Activated T-cell treated with anti-CD3 and anti-CD28 coated beads, Interleukin-2, amount 50 U/mL, for 72 hours (primary cell): ENCODE data around the gene SYTL2. TPM values are rescaled to one million over a fixed set of nuclear protein-coding genes. Genes with fewer than 3 reads are reported as not detected.
A peak's percentile ranks its signal among the peaks of the same experiment; 100 is the strongest.
"Not testable (repeated sequence)": the region's sequence is repeated elsewhere in the genome, so short reads cannot be mapped to it uniquely, and the experiment has no call there.

ENCODE experiments used
- ATAC-seq, 2 donors: fragments of 150-1000 bp; cut with Tn5 transposase; replicated peaks in 1 of 2; 2 replicates each; pipeline ENCODE4 v1.10.0; 2021; ENCODE audit warnings: moderate library complexity in 2 of 2, mild to moderate bottlenecking in 1 of 2
- DNase-seq, 2 donors: peaks; one replicate each; pipeline ENCODE4 v3.0.0; 2021 to 2022; ENCODE audit warnings: mixed read lengths in 1 of 2
- H3K27ac Mint-ChIP-seq: one replicate; pipeline ENCODE4 v1.8.0; 2022; ENCODE audit warnings: mild to moderate bottlenecking, moderate library complexity, mixed read lengths
- H3K27me3 Mint-ChIP-seq: one replicate; pipeline ENCODE4 v1.8.0; 2022; ENCODE audit warnings: low read depth, mixed read lengths
- H3K36me3 Mint-ChIP-seq, 2 donors: one replicate each; pipeline ENCODE4 v1.8.0; 2022; ENCODE audit warnings: mixed read lengths in 2 of 2, mild to moderate bottlenecking in 1 of 2; ENCODE audit not compliant: insufficient read depth in 2 of 2
- H3K4me1 Mint-ChIP-seq: one replicate; pipeline ENCODE4 v1.8.0; 2022; ENCODE audit warnings: low read depth, mixed read lengths
- H3K4me3 Mint-ChIP-seq, 2 donors: one replicate each; pipeline ENCODE4 v1.8.0; 2022; ENCODE audit warnings: mild to moderate bottlenecking in 2 of 2, mixed read lengths in 2 of 2, moderate library complexity in 2 of 2
- H3K9me3 Mint-ChIP-seq, 2 donors: one replicate each; pipeline ENCODE4 v1.8.0; 2022; ENCODE audit warnings: mixed read lengths in 2 of 2
- total RNA-seq, 2 donors: library from RNA; stranded (reverse); gene quantifications; one replicate each; pipeline ENCODE4 v1.2.3, GENCODE V29; 2022

The SYTL2 gene
- total RNA-seq, 2 donors from 2014 or later = 34.4 to 40.1 TPM

- not testable (repeated sequence) for ATAC-seq, H3K27me3 Mint-ChIP-seq, H3K9me3 Mint-ChIP-seq, H3K4me3 Mint-ChIP-seq, H3K27ac Mint-ChIP-seq, DNase-seq
- Mint-ChIP-seq H3K36me3 (peaks cover 7 to 16% of the 10 kb centered on the region in 2 donors), H3K4me1 (peaks cover 56% of the 10 kb centered on the region)
Observed at GRCh38 chr11:85654343-85654742, 156.6 kb downstream of the SYTL2 start.

DNA sequence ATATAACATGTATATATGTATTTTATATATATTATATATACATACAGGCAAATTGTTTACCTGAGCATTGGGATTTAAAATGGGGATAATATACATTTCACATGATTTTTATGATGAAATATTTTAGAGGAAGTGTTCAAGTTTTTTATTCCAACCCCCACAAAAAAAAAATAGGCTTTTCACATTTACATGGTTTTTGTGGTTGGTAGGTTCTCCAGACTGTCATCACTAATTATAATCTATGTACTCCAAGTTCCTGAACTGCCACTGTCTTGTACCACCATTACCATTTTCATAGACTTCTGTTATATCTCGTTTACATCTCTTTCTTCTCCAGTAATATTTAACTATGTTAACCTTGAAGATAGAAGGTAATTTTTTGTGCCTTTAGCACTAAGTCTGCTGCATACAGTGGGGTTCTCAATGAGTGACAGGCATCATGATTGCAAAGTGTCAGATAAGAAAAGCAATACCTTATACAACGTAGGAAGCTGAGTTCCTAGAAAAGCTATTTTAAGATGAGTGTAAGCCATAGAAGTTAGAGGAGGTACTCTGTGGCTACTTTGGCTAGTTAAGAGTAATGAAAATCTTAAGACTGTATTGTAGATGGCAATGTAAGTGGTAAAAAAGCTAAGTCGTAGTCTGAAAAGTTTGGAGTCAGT, 158.0 kb downstream of the SYTL2 start:
- Mint-ChIP-seq H3K9me3 (no peaks in the 10 kb centered on the region), H3K27me3 (no peaks in the 10 kb centered on the region), H3K4me3 (no peak overlapping the region), H3K27ac (peak overlapping the region; percentile 98), H3K4me1 (peaks cover 49% of the 10 kb centered on the region), H3K36me3 (peaks cover 7 to 11% of the 10 kb centered on the region in 2 donors)
- DNase-seq (no peak), ATAC-seq (no peak)

DNA sequence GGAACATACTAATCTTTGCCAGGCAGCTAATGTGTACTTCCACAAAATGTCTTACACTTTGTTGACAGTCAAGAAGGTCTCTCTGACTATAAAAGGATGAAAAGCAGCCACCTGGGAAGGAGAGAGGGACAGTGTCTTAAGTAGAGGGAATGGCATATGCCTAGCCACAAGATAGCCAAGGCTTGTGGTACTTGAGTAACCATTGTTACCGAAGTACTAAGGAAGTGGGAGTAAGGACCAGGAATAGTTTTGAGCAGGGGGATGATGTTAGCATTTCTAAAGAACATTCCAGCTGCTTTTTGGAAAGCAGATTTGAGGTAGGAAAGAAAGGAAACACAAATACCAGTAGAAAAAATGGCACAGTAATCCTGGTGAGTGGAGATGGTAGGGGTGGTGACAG, 159.8 kb downstream of the SYTL2 start:
- ATAC-seq (no peak), DNase-seq (no peak)
- Mint-ChIP-seq H3K27ac (peak overlapping the region; percentile 86), H3K36me3 (peaks cover 5 to 6% of the 10 kb centered on the region in 2 donors), H3K4me1 (peaks cover 37% of the 10 kb centered on the region), H3K9me3 (no peaks in the 10 kb centered on the region), H3K27me3 (no peaks in the 10 kb centered on the region), H3K4me3 (no peak overlapping the region)

DNA sequence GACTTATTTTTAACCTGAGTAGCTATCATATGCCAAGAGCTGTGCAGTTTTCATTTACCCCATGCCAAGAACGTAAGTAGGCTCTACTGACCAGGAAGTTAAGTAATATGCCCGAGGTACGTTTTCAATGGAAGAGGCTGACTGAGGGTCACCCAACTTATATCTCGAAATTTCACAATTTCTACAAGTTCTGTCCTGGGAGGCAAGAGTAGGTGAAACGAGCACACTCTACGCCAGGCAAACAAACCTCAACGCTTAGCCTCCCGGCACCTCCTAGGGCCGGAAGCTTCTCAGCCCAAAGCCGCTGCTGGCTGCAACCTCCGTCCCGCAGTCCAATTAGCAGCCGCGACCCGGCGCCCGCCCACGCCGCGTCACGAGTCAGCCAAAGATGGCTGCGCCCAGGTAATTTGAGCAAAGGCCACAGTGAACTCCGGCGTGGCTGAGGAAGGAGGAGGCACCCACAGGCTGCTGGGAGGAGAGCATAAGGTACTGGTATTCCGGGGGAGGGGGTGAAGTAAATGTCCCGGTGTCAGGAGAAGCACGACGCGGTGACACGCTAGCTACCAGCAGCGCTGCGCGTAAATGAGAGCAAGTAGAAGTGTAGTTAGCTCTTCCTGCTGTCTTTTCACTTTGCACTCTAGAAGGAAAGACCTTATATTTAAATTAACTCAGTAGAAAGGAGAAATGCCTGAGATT, 163.2 kb downstream of the SYTL2 start, which contains the start of gene TMEM126A:
TSS of gene TMEM126A (plus strand) at position 364 of the 696 bp plus-strand sequence. CDS start 2,289 bp downstream, outside the sequence.
- H3K4me3 Mint-ChIP-seq = peak within 1 kb of the TSS; percentile 88 to 96
- H3K4me1 Mint-ChIP-seq = peaks cover 24% of the 10 kb centered on the region
- peaks cover 3 to 5% of the 10 kb centered on the region in 2 donors for H3K36me3 Mint-ChIP-seq
- peaks cover 13% of the 10 kb centered on the region for H3K27me3 Mint-ChIP-seq
- H3K9me3 Mint-ChIP-seq = no peaks in the 10 kb centered on the region
- peak; percentile 94 to 95 for DNase-seq
- ATAC-seq = peak; percentile 97 to 98
- peak within 1 kb of the TSS; percentile 88 for H3K27ac Mint-ChIP-seq

- Mint-ChIP-seq H3K4me1 (peaks cover 19% of the 10 kb centered on the region), H3K4me3 (peak overlapping the region; percentile 88 to 96), H3K27me3 (peaks cover 13% of the 10 kb centered on the region), H3K27ac (peak overlapping the region; percentile 88), H3K9me3 (no peaks in the 10 kb centered on the region), H3K36me3 (peaks cover 1 to 3% of the 10 kb centered on the region in 2 donors)
- DNase-seq (no peak), ATAC-seq (no peak)
Observed at GRCh38 chr11:85647078-85647477, 163.9 kb downstream of the SYTL2 start.

Other genes with a start within 250 kb of the SYTL2 start
- gene DLG2, start 183.8 kb downstream of the SYTL2 start, total RNA-seq = 1 to 10 TPM; 4.1 to 5.3 TPM
- gene TMEM126B, start 182.5 kb downstream of the SYTL2 start, total RNA-seq = 10 to 100 TPM; 51.8 to 55.2 TPM
- gene TMEM126A, start 163.2 kb downstream of the SYTL2 start, total RNA-seq = 10 to 100 TPM; 38.6 to 42.5 TPM
- gene CREBZF, start 146.0 kb downstream of the SYTL2 start, total RNA-seq = 10 to 100 TPM; 52.9 to 56.0 TPM
- under 1 TPM; 0.22 to 0.90 TPM for gene CCDC89, start 124.9 kb downstream of the SYTL2 start, total RNA-seq
- gene CCDC83, start 44.2 kb upstream of the SYTL2 start, total RNA-seq = not detected